Fibroblast of lung (primary cell): ENCODE data around the gene RNF2.

Experiments used
- CTCF ChIP-seq, 2 donors: IDR thresholded peaks in 1 of 2; conservative IDR thresholded peaks in 1 of 2; 1 replicate in 1 of 2; 2 replicates in 1 of 2; pipeline ENCODE4 v1.5.1; 2011 to 2012; ENCODE audit warnings: low read length in 2 of 2, control low read depth in 1 of 2, inconsistent platforms in 1 of 2, low read depth in 1 of 2, mild to moderate bottlenecking in 1 of 2
- EZH2 ChIP-seq: IDR thresholded peaks from 2 replicates; pipeline ENCODE4 v1.5.1; 2012; ENCODE audit warnings: low read length, control low read depth, mild to moderate bottlenecking; ENCODE audit errors: missing control alignments

DNA sequence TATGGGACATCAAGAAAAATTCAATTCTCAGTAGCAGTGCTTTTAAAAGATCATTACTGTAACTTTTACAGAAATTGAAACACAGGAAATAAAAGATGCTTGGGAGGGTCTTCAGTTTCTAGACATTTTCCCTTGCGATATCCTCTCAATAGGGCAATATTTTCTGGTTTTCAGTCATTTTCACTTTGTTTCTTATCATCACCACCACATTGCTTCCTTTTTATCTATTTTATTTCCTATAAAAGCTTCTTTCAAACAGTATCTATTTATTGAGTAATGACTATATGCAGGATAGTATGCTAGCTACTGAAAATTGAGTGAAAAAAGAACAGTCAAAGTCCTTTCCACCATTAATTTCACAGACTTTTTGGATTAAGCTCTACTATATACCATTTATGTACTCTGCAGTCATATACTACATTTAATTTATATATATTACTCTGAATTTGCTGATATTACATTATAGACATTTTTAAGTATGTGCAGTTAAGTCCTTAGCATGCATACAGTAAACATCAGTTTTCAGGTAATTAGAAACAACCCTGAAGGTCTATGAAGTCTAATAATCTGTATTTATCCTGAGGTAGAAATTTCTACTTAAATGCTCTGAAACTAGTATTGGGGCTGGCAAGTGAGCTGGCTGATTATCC lies 92.7 kb downstream of the RNF2 start:
- TF ChIP-seq EZH2 = no peak
- TF ChIP-seq CTCF (conservative IDR thresholded peaks at IDR 0.05 in 1 of 2, IDR thresholded peaks at IDR 0.05 in 1 of 2; ENCODE audit: low read depth in 1 of 2, low read length in 2 of 2) = no peak
